ENCODE measurements around the gene TMEM72.

TMEM72 gene

DNA sequence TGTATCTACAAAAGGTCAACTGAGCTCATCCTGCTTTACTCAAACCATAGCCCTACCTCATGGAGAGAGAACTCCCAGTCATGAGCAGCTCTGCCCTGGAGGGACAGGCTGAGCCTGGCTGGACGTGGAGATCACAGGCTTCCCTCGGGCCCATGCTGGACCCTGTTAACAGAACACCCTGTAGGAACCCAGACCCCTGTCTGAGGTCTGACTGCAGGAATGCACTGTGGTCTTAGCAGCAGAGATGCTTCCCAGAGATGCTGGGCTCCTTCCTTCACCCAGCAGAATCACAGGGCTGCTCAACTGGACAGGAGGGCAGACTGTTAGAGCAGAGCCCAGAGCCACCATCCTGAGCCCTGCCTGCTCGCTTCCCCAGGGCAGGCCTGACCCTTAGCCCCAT is 814 bp downstream of the TMEM72 start:
- TF ChIP-seq TAF1 (IDR thresholded peaks at IDR 0.05; ENCODE audit: low read depth, low read length) (no peak), SPI1 (IDR thresholded peaks at IDR 0.05; ENCODE audit: low read depth, low read length) (no peak), POLR2AphosphoS5 (IDR thresholded peaks at IDR 0.05; ENCODE audit: low read depth, low read length) (no peak), POU2F2 (IDR thresholded peaks at IDR 0.05; ENCODE audit: low read depth, low read length) (no peak), PAX5 (IDR thresholded peaks at IDR 0.05; ENCODE audit: insufficient read depth, low read length, severe bottlenecking) (no peak)
- FAIRE-seq: no peak
- DNase-seq (ENCODE audit: insufficient read length, low spot score): no peak

DNA sequence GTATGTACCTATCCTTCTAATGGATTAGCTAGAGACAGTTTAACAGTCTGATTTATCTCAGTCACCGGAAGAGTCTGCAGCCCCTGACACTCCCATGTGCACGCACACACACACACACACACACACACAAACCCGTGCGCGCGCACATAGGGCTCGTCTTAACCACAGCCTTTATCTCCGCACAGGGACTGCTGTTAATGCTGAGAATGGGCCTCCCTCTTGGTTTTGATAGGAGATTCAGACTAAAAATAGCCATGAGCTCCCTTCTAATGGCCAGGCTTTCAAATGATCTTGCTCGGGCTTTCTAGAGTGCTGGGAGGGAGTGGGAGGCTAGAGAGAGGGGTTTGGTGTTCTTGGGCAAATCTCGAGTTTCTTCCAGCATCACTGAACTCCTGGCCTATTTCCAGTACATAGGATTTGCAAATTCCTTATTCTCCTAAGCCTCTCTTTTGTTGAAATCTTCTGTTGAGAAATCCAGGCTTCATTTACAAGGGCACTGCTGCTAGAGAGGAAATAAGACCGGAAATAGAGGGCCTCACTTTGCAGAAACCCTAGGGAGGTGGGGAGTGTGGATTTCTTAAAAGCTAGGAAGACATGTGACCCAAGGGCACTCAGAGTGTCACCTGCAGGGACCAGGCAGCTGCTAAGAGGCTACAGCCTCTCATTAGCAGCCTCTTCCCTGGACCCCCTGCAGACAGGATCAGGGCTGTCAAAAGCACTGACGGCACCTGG is 2.4 kb downstream of the TMEM72 start:
- no peak for TF ChIP-seq POLR2A (IDR thresholded peaks at IDR 0.05; ENCODE audit: low read depth, low read length)
- TF ChIP-seq SPI1 (IDR thresholded peaks at IDR 0.05; ENCODE audit: low read depth, low read length): no peak
- TF ChIP-seq POU2F2 (IDR thresholded peaks at IDR 0.05; ENCODE audit: low read depth, low read length): no peak
- TF ChIP-seq TAF1 (IDR thresholded peaks at IDR 0.05; ENCODE audit: low read depth, low read length): no peak
- FAIRE-seq: peak; percentile 58
- DNase-seq (ENCODE audit: insufficient read length, low spot score): no peak

GRCh38 chr10:44914891-44915290 is 3.8 kb downstream of the TMEM72 start:
- DNase-seq (ENCODE audit: insufficient read length, low spot score): no peak
- FAIRE-seq: no peak
- TF ChIP-seq PAX5 (IDR thresholded peaks at IDR 0.05; ENCODE audit: insufficient read depth, low read length, severe bottlenecking): no peak
- no peak for TF ChIP-seq SPI1 (IDR thresholded peaks at IDR 0.05; ENCODE audit: low read depth, low read length)
- TF ChIP-seq POU2F2 (IDR thresholded peaks at IDR 0.05; ENCODE audit: low read depth, low read length): no peak
- no peak for TF ChIP-seq POLR2AphosphoS5 (IDR thresholded peaks at IDR 0.05; ENCODE audit: low read depth, low read length)

DNA sequence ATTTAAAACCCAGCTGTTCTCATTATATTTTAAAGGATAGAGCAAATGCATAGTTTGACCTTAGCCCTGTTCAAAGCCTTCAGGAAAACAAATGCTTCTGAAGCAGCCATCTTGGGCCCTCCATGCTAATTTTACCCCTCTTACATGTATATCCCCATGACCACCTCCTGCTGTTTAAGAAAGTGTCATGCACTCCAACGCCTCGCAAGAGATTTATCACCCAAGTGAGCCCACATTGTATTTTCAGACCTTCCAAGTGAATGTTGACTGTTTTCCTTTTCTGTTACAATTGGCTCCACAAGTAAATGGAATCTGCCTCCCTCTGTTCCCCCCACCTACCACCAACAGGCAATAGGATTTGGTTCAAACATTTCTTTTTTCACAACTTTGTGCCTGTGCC is 5.3 kb downstream of the TMEM72 start:
- no peak for DNase-seq (ENCODE audit: insufficient read length, low spot score)
- FAIRE-seq: no peak
- TF ChIP-seq PAX5 (IDR thresholded peaks at IDR 0.05; ENCODE audit: insufficient read depth, low read length, severe bottlenecking): no peak
- no peak for TF ChIP-seq SPI1 (IDR thresholded peaks at IDR 0.05; ENCODE audit: low read depth, low read length)
- no peak for TF ChIP-seq POU2F2 (IDR thresholded peaks at IDR 0.05; ENCODE audit: low read depth, low read length)
- no peak for TF ChIP-seq POLR2AphosphoS5 (IDR thresholded peaks at IDR 0.05; ENCODE audit: low read depth, low read length)
- TF ChIP-seq POLR2A (IDR thresholded peaks at IDR 0.05; ENCODE audit: low read depth, low read length): no peak
- no peak for TF ChIP-seq TAF1 (IDR thresholded peaks at IDR 0.05; ENCODE audit: low read depth, low read length)

- no peak for TF ChIP-seq SPI1 (IDR thresholded peaks at IDR 0.05; ENCODE audit: low read depth, low read length)
- TF ChIP-seq TAF1 (IDR thresholded peaks at IDR 0.05; ENCODE audit: low read depth, low read length): no peak
- TF ChIP-seq POU2F2 (IDR thresholded peaks at IDR 0.05; ENCODE audit: low read depth, low read length): no peak
- no peak for TF ChIP-seq PAX5 (IDR thresholded peaks at IDR 0.05; ENCODE audit: insufficient read depth, low read length, severe bottlenecking)
- no peak for TF ChIP-seq POLR2AphosphoS5 (IDR thresholded peaks at IDR 0.05; ENCODE audit: low read depth, low read length)
- TF ChIP-seq POLR2A (IDR thresholded peaks at IDR 0.05; ENCODE audit: low read depth, low read length): no peak
- DNase-seq (ENCODE audit: insufficient read length, low spot score): no peak
- FAIRE-seq: no peak
These were observed 6.7 kb downstream of the TMEM72 start for GRCh38 chr10:44917848-44918247.

GRCh38 chr10:44920252-44920651 is 9.1 kb downstream of the TMEM72 start:
- TF ChIP-seq POLR2A (IDR thresholded peaks at IDR 0.05; ENCODE audit: low read depth, low read length) (no peak), POLR2AphosphoS5 (IDR thresholded peaks at IDR 0.05; ENCODE audit: low read depth, low read length) (no peak), TAF1 (IDR thresholded peaks at IDR 0.05; ENCODE audit: low read depth, low read length) (no peak), POU2F2 (IDR thresholded peaks at IDR 0.05; ENCODE audit: low read depth, low read length) (no peak), PAX5 (IDR thresholded peaks at IDR 0.05; ENCODE audit: insufficient read depth, low read length, severe bottlenecking) (no peak), SPI1 (IDR thresholded peaks at IDR 0.05; ENCODE audit: low read depth, low read length) (no peak)
- DNase-seq (ENCODE audit: insufficient read length, low spot score) (no peak), FAIRE-seq (no peak)

- TF ChIP-seq TAF1 (IDR thresholded peaks at IDR 0.05; ENCODE audit: low read depth, low read length) (no peak), POU2F2 (IDR thresholded peaks at IDR 0.05; ENCODE audit: low read depth, low read length) (no peak), PAX5 (IDR thresholded peaks at IDR 0.05; ENCODE audit: insufficient read depth, low read length, severe bottlenecking) (no peak), SPI1 (IDR thresholded peaks at IDR 0.05; ENCODE audit: low read depth, low read length) (no peak), POLR2A (IDR thresholded peaks at IDR 0.05; ENCODE audit: low read depth, low read length) (no peak), POLR2AphosphoS5 (IDR thresholded peaks at IDR 0.05; ENCODE audit: low read depth, low read length) (no peak)
These were observed 9.9 kb downstream of the TMEM72 start for GRCh38 chr10:44921061-44921460.

GRCh38 chr10:44921506-44921905 is 10.4 kb downstream of the TMEM72 start:
- TF ChIP-seq POU2F2 (IDR thresholded peaks at IDR 0.05; ENCODE audit: low read depth, low read length): no peak
- no peak for TF ChIP-seq POLR2AphosphoS5 (IDR thresholded peaks at IDR 0.05; ENCODE audit: low read depth, low read length)
- no peak for TF ChIP-seq POLR2A (IDR thresholded peaks at IDR 0.05; ENCODE audit: low read depth, low read length)
- no peak for TF ChIP-seq PAX5 (IDR thresholded peaks at IDR 0.05; ENCODE audit: insufficient read depth, low read length, severe bottlenecking)
- no peak for TF ChIP-seq TAF1 (IDR thresholded peaks at IDR 0.05; ENCODE audit: low read depth, low read length)
- TF ChIP-seq SPI1 (IDR thresholded peaks at IDR 0.05; ENCODE audit: low read depth, low read length): no peak
- DNase-seq (ENCODE audit: insufficient read length, low spot score): no peak
- no peak for FAIRE-seq

More at GRCh38 chr10:44921061-44921460, 9.9 kb downstream of the TMEM72 start:
- FAIRE-seq (no peak), DNase-seq (ENCODE audit: insufficient read length, low spot score) (no peak)

DNA sequence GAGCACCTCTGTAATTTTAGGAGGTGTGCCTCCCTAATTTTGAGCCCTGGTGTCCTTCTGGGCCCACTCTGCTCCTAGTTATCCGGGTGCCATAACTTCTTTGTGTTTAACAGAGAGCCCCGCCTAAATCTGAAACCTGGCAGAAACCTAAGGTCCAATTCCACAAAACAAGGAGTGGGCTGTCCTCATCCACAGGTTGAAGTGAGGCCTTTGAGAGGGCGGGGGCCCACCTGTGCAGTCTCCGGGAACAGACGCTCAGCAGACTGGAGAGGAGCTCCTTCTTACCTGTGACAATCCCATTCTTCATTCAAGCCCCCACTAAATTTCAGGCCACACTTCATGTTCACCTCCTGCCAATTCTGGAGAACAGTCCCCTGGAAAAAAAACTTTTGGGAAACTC is 10.9 kb downstream of the TMEM72 start:
- FAIRE-seq: no peak
- TF ChIP-seq POLR2AphosphoS5 (IDR thresholded peaks at IDR 0.05; ENCODE audit: low read depth, low read length) (no peak), PAX5 (IDR thresholded peaks at IDR 0.05; ENCODE audit: insufficient read depth, low read length, severe bottlenecking) (no peak), TAF1 (IDR thresholded peaks at IDR 0.05; ENCODE audit: low read depth, low read length) (no peak), SPI1 (IDR thresholded peaks at IDR 0.05; ENCODE audit: low read depth, low read length) (no peak), POLR2A (IDR thresholded peaks at IDR 0.05; ENCODE audit: low read depth, low read length) (no peak), POU2F2 (IDR thresholded peaks at IDR 0.05; ENCODE audit: low read depth, low read length) (no peak)

More for the DNA sequence above, 10.9 kb downstream of the TMEM72 start:
- no peak for DNase-seq (ENCODE audit: insufficient read length, low spot score)

Measured in GM12891 (cell line).